CD4-positive, alpha-beta T cell treated with Interleukin-17A for 4 hours (primary cell): Measurements from ENCODE around the gene RGS6.
"Not testable (repeated sequence)": the region's sequence is repeated elsewhere in the genome, so short reads cannot be mapped to it uniquely, and the experiment has no call there.

Experiments used
- DNase-seq: peaks from one replicate; pipeline ENCODE4 v3.0.0-alpha.2; 2020; ENCODE audit warnings: mixed read lengths

Gene RGS6

GRCh38 chr14:71932229-71932981, at the start of gene RGS6:
RGS6 (plus strand) TSS chr14:71932429.
- DNase-seq, result no peak

- no peak for DNase-seq
These were observed 49.1 kb upstream of the RGS6 start for GRCh38 chr14:71883094-71883493.

GRCh38 chr14:71885301-71885700, 46.9 kb upstream of the RGS6 start:
- DNase-seq, result no peak

- DNase-seq, result not testable (repeated sequence)
These were observed 44.4 kb upstream of the RGS6 start for GRCh38 chr14:71887802-71888201.

GRCh38 chr14:71890541-71890940, 41.7 kb upstream of the RGS6 start:
- DNase-seq, result no peak

- no peak for DNase-seq
These were observed 41.0 kb upstream of the RGS6 start for GRCh38 chr14:71891185-71891584.

- DNase-seq, result no peak
These were observed 40.3 kb upstream of the RGS6 start for GRCh38 chr14:71891970-71892369.

GRCh38 chr14:71905031-71905430, 27.2 kb upstream of the RGS6 start:
- DNase-seq, result no peak

GRCh38 chr14:71905860-71906259, 26.4 kb upstream of the RGS6 start:
- DNase-seq, result no peak

GRCh38 chr14:71907793-71908515, 24.3 kb upstream of the RGS6 start:
- DNase-seq, result no peak

GRCh38 chr14:71911669-71912068, 20.6 kb upstream of the RGS6 start:
- DNase-seq, result no peak

- no peak for DNase-seq
These were observed 18.9 kb upstream of the RGS6 start for GRCh38 chr14:71913342-71913741.

GRCh38 chr14:71918955-71919354, 13.3 kb upstream of the RGS6 start:
- no peak for DNase-seq

- no peak for DNase-seq
These were observed 8.7 kb upstream of the RGS6 start for GRCh38 chr14:71923513-71923912.

- DNase-seq, result no peak
These were observed 569 bp upstream of the RGS6 start for GRCh38 chr14:71931492-71932228.

- DNase-seq, result no peak
These were observed 865 bp downstream of the RGS6 start for GRCh38 chr14:71933001-71933587.

- DNase-seq, result not testable (repeated sequence)
These were observed 6.0 kb downstream of the RGS6 start for GRCh38 chr14:71938273-71938672.

- not testable (repeated sequence) for DNase-seq
These were observed 7.1 kb downstream of the RGS6 start for GRCh38 chr14:71939344-71939743.

- DNase-seq, result not testable (repeated sequence)
These were observed 8.3 kb downstream of the RGS6 start for GRCh38 chr14:71940500-71940899.

GRCh38 chr14:71941616-71942015, 9.4 kb downstream of the RGS6 start:
- not testable (repeated sequence) for DNase-seq

GRCh38 chr14:71942904-71943694, 10.9 kb downstream of the RGS6 start:
- no peak for DNase-seq

- DNase-seq, result no peak
These were observed 11.4 kb downstream of the RGS6 start for GRCh38 chr14:71943695-71944018.
